Stimulated activated CD8-positive, alpha-beta memory T cell treated with anti-CD3 and anti-CD28 coated beads, Interleukin-2, amount 100 ng/mL, for 1 hour (primary cell): ENCODE measurements around the gene IL1RN.

Source experiments
- DNase-seq, 2 donors: peaks; one replicate each; pipeline ENCODE4 v3.0.0-alpha.2; 2020; ENCODE audit warnings: low read depth in 2 of 2

IL1RN gene

DNA sequence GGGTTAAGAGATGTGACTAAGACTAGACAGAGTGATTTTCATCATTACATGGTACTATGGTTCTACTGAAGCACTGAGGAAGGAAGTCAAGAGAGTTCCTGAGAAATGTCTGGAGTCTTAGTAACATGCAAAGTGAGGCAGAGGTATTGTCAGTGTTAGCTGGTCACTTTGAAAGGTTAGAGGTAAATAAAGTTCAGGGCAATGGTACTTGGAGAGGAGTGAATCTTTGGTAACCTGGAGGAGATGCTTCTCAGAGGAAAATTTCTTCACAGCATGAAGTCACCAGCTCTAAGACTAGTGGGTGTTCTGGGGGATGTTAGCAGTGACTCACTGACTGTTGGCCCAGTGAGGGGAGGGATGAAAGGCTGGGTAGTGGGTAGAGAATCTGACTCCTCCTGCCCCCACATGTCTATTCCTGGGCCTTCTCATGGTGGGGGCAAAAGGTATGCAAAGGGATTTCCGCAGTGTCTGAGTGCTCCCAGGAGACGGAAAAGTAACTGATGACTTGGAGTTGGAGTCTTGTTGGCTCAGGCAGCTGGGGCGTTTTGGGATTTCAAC lies 23.3 kb upstream of the IL1RN start:
- DNase-seq = no peak

DNA sequence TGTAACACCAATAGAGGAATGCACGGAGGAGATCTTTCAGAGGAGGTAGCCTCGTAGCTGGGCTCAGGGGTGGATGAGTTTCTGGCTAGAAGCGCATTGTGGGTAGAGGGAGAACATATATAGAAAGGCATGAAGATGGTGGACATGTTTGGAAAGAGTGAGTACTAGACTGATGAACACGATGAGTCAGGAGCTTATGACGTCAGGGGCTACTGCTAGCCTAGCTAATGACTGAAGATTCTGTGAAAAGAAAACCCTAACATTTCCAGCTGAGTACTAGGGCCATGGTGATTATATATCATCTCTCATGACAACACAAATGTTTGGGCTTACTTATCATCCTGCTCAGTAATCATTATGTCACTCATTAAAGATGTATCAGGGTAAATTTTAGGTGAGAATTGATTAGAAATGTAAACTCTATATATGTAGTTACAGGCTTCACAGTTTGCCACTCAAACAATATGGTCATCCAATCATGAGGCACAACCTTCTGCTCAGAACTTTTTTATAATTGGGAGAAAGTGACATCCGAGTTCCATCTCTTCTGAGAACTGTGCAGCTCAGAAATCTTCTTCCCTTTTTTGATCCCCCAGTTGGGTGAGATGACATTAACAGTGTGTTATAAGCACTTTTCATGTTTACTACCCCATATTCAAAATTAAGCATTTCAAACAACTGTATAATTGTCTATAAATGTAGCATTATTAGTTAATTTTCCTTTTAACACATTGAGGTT lies 22.2 kb upstream of the IL1RN start:
- no peak for DNase-seq

DNA sequence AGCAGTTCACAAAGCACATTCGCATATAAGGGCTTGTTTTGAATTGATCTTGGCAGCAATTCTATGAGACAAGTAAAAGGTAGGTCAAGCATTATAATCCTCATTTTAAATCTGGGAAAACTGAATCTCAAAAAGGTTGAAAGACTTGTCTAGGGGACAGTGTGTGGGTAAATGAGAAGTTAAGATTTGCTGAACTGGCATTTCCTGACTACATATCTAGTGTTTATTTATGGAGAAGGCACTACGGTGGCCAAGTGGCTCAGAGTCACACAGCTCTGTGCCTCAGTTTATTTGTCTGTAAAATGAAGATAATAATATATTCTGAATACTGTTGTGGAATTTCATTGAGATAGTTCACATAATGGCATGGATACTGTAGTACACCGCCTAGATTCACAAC lies 16.3 kb upstream of the IL1RN start:
- DNase-seq = no peak

DNA sequence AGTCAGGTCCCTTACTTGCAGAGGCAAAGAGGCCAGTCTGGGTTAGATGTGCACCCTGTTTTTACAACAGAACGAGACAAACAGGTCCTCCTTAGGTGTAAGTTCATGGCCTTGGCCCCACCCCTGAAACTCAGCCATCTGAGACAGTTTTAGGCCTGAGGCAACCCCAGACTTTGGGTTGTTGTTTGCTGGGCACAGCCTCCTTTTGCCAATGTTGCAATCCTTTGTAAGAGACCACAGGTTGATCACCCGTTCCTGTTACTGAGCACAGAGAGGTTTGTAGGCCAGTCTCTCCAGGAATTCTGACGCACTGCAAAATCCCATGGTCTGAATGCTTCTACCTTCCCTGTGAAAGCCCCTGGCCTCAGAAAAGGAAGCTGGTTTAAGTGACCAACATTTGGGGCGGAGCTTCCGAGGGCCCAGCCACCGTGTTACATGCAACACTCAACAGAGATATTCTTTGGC lies 15.5 kb upstream of the IL1RN start:
- no peak for DNase-seq

DNA sequence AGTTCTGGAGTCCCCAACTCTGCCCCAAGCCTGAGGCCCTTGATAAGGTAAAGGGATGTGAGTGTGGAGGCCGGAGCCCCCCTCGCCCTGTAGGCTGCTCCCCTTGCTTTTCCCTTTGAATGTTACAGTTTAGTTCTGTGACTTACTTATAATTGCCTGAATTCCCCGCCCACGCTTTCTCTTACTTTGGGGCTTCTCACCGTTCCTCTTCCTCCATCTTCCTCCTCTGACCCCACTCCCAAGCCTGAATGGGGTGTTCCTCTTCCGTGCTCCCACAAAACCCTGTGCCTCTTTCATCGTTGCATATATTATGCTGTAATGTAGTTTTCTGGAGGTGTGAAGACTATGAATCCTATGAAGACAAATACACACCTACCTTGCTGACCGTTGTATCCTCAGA lies 15.0 kb upstream of the IL1RN start:
- DNase-seq = no peak

DNA sequence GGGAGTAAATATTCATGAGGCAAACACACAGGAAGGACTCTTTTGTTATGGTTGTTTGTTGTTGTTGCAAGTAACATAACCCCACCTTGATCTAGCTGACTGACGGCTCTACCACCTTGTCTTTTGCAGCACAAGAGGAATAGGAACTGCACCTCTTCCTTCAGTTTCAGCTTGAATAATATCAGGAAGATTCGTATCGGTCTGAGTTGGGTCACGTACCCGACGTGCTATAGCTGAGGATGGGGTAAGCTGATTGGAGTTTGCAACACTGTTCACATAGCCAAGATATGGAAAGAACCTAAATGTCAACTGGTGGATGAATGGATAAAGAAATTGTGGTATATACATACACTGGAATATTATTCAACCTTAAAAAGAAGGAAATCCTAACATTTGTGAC lies 14.5 kb upstream of the IL1RN start:
- DNase-seq = no peak

DNA sequence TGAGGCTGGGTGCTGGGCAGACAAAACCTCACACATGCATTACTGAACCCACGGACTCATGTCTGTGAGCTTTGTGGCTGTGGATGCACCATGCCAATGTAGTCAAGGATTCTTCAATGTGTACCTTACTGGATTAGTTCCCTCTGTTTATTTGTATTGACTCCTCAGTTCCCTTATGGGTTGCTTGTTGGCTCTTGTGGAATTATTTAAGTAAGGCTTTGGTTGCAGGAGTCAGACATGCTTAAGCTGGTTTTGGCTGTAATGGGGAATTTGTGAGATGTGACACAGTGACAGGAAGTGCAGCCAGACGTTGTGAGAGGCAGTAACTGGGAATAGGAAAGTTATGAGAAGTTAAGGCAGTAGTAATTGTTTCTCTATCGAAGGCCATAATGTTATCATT lies 13.6 kb upstream of the IL1RN start:
- no peak for DNase-seq

DNA sequence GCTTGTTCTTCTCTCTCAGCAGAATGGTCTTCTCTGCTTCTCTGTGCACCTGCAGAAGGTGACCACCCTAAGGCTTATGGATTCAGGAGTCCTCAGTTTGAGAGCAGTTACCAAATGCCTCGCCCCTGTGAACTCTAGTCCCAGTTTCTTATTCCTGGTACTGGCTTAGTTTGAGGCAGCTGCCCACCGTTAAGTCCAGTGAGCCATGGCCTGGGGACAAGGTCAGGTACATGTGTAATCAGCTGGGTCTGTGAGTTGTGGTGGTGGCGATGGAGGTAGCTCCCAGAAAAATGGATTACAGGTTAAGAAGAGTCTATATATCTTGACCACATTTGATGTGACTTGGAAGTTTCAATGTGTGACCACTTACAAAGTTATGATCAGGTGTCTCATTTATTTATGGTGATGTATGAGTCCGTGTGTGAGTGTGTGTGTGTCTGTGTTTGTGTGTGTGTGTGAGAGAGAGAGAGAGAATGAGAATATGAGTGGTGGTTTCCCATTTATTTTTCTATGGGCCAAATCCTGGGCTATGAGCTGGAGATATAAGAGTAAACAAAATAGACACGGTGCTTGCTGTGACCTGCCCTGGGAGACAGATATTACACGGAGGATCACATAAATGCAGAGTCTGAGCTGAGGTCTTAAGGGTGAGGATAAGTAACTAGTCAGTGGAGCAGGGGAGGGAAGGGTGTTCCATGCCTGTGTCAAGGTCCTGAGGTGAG lies 13.0 kb upstream of the IL1RN start:
- no peak for DNase-seq

DNA sequence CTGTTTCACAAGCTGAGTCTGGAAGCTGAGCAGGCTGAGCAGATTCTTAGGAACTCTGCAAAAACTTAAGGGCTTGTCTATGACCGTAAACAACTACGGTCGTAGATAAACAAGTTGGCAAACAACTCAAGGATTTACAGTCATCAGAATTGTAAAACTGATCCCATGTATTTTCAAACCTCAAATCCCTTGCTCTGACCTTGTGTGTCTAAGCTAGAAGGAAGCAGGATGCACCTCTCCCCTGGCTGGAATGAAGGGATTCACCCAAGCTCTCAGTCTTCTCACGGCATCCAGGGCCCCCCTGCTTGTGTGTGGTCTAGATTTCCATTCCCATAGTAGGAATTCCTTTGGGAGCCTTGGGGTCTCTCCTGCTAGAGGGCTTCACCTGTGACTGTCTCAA lies 12.4 kb upstream of the IL1RN start:
- DNase-seq = no peak

DNA sequence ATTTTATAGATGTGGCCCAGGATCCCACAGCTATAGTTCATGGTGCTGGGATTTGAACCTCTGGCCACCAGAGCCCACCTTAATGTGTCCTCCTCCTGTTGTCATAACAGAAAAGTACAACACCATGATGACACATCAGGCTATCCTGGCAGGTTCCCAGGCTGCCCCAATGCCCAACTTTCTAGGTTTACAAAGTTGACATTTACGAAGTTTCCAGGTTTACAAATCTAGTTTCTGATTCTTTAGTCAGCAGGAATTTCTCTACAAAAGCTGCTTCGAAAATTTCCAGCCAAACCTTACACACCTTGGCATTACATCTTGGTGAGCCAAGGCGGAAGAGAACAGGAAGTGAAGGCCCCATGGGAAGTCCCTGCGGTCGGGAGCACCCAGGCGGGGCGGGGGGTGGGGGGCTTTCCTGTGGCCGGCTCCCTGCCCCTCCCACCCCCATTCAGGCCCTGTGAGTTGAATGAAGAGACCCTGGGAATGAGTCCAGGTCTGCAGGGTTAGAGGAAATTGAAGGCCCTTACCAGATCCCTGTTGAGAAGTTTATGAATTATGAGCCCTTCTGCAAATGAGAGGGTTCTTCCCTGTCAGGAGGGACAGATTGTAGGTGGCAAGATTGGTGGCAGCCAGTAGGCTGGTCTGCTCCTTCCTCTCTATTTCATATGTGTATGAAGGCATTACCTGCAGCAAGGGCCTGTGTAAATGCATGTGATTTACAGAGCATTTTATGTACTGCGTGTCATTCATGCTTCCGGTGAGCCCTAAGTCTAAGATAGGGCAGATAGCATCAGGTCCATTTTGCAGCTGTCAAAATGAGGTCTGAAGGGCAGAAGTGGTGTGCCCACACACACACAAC lies 11.1 kb upstream of the IL1RN start:
- DNase-seq = no peak

DNA sequence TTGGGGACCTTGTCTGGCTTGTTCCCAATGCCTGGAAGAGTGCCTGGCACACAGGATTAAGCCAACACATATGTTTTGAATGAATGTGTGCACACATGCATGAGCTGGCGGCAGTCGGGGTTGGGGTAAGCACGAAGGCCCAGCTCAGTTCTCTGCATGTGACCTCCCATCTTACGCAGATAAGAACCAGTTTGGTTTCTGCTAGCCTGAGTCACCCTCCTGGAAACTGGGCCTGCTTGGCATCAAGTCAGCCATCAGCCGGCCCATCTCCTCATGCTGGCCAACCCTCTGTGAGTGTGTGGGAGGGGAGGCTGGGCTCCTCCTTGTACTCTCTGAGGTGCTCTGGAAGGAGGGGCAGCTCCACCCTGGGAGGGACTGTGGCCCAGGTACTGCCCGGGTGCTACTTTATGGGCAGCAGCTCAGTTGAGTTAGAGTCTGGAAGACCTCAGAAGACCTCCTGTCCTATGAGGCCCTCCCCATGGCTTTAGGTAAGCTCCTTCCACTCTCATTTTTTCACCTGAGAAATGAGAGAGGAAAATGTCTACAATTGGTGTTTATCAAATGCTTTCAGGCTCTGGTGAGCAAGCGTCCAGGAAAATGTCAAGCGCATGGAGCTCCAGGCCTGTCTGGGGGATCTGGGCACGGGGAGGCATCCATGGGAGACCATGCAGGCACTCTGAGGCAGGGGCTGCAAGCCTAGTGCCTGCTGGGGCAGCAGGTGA lies 9.7 kb upstream of the IL1RN start:
- DNase-seq = no peak

DNA sequence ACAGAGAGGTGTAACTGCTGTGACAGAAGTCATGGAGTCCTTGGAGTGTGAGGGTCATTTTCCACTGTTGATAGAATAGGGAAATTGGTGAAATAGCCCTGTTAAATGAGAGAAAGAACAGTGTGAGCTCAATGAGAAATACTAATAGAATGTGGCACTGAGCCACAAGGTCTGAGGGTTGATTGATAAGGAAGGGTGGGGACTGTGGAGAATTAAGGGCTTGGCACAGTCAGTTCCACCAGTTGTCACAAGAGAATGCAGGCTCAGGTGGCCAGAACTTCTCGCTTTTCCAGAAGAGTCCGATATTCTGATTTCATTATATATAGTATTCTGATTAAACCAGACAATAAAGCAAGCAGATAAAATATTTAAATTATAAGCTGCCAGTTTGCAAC lies 9.1 kb upstream of the IL1RN start:
- no peak for DNase-seq

DNA sequence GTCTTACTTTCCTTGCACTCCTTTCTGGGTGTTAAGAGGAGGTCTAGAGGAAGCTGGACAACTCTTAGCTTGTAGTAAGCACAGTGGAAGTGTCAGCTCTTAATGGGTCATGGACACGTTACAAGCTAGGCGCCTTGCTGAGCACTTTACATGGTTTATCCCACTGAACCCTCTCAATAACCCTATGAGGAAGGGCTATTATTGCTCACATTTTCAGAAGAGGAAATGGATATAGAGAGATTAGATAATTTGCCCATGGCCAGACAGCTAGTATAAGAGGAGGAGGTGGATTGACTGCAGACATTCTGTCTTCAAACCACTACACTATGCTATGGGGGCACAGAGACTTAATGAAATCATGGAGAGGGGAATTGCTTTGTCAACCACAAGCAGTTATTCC lies 8.3 kb upstream of the IL1RN start:
- no peak for DNase-seq

DNA sequence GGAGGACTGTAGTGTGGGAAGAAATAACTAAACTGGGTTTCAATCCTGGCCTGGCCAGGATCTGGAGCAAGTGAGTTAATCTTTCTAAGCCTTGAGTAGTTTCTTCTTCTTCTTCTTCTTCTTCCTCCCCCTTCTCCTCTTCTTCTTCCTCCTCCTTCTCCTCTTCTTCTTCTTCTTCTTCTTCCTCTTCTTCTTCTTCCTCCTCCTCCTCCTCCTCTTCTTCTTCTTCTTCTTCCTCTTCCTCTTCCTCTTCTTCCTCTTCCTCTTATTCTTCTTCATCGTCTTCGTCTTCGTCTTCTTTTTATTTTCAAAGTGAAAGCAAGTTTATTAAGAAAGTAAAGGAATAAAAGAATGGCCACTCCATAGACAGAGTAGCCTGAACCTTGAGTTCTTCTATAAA lies 6.5 kb upstream of the IL1RN start:
- DNase-seq = no peak

DNA sequence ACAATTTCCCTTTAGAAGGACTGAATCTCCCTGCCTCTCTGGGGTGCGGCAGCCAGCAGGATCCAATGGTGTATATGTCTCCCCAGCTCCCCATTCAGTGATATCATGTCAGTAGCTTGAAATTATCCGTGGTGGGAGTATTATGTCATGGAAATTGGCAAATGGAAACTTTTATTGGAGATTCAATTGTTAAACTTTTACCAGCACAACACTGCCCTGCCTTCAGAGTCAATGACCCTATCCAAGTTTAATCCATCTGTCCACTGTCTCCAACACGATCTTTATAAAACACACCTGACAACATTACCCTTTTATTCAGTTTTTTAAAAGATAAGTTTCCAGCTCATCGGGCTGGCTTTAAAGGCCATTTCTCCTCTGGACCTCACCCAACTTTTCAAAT lies 5.0 kb upstream of the IL1RN start:
- no peak for DNase-seq

DNA sequence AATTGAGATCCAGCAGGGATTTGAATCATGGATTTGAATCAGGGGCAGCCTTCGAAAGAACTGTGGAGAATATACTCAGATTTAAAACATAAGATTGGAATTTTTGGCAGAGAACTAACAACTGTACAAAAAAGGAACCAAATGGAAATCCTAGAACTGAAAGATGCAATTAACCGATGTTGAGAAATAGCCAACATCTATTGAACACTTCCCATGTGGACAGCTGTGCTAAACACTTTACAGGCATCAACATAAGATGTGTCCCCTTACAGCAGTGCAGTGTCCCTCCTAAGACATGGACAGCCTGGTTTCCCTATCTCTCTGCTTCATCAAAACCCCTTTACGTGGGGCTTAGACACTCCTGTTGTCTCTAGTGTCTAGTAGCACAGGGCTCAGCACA lies 3.7 kb upstream of the IL1RN start:
- DNase-seq = no peak

DNA sequence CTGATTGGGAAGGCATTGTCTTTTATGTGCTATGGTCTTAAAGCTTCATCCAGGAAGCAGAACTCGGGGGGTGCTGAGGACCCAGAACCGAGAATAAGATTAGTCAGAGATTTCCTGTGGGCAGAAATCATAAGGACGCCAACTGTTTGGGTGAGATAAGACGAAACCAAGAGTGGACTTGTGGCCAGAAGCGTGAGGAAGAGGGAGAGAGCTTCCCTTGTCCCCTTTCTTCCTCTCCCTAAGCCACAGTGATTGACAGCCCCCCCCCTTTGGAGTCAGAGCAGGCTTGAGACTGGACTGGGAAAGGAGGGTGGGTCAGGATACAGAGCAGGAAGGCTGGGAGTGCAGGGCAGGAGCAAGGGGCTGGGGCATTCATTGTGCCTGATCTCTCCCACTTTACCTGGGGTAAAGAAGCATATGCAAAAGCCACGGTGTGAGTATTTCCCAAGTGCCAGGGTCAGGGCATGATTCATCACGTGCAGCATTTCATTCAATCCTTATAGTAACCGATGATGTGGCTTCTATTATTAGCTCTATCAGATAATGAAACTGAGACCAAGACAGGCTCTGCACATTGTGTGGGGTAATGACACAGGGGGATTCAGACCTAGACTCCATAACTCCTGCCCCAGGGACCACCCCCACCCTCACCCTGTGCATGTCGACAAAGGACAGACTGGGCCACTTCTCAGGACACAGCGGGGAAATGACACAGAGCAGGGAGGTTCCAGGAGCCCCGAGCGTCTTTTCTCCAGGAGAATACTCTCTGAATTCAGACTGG lies 3.0 kb upstream of the IL1RN start:
- DNase-seq = no peak

DNA sequence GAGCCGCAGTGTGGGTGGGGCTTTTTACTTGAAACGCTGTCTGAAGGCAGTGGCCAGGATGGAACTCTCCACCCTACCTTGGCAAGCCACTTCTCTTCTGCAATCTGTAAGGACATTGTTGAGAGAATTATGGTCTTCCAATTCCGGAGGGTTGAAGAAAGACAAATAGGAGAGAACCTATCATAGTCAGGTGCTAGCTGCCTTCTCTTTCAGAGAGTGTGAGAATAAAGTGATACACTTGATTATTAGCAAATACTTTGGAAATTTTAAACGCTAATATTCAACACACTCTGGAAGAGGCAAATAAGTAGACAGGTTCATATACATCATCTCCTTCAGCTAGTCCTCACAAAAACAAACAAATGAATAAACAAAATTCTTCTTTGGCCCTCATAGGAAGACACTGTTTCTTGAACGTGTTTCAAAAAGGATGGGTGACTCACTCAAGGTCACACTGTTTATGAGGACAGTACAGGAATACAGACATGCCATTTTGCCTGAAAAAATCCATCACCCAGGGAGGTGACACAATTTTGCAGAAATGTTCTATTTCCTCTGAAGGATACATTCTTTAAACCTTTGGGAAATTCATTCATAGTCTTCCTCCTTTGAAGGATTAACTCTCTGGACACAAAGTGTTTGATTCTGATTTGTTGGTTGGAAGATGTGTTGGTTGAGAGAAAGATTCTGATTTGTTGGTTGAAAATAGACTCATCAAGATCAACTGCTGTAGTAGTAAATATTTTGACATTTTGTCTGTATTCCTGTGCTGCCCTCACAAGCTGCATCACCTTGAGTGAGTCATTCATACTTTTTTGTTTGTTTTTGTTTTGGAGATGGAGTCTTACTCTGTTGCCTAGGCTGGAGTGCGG lies 2.2 kb upstream of the IL1RN start:
- DNase-seq = no peak

DNA sequence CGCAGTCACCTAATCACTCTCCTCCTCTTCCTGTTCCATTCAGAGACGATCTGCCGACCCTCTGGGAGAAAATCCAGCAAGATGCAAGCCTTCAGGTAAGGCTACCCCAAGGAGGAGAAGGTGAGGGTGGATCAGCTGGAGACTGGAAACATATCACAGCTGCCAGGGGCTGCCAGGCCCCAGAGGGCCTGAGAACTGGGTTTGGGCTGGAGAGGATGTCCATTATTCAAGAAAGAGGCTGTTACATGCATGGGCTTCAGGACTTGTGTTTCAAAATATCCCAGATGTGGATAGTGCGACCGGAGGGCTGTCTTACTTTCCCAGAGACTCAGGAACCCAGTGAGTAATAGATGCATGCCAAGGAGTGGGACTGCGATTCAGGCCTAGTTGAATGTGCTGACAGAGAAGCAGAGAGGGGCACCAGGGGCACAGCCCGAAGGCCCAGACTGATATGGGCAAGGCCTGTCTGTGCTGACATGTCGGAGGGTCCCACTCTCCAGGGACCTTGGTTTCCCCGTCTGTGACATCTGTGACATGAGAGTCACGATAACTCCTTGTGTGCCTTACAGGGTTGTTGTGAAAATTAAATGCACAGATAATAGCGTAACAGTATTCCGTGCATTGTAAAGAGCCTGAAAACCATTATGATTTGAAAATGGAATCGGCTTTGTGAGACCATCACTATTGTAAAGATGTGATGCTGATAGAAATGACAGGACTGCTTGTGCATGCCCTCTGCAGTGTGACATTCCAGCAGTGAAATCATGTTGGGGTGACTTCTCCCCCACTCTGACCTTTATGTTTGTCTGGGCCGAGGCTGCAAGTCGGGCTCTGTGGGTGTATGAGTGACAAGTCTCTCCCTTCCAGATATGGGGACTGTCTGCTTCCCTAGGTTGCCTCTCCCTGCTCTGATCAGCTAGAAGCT lies 510 bp downstream of the IL1RN start:
- DNase-seq = no peak
